ENCODE measurements around the gene BBOX1. TPM values are rescaled to one million over a fixed set of nuclear protein-coding genes. Genes with fewer than 3 reads are reported as not detected.

BBOX1 gene
- total RNA-seq, 1 experiment from 2014 or later, result not detected

DNA sequence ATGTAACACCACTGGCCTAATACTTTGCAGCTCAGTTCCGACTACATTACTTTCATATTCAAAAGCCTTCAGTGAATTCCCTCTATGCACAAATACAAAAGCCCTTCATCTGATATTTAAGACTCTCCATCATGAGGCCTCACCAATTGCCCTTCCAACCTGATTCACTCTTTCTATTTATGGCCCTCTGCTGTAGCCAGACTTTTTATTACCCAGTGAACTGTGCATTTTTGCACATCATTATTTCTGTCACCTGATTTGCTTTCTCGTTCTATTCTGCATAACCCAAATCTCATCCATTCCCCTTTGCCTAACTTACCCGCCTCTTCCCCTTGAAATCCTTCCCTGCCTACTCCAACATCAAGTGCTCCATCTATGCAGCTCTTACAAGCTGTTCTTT, 78.3 kb downstream of the BBOX1 start:
- ChIA-PET CTCF (interaction anchor here (0.6 kb wide), 1 partner anchor 310 kb away, joined by 3 read pairs; no protein-coding TSS in a partner anchor), POLR2A (no interaction called here)

DNA sequence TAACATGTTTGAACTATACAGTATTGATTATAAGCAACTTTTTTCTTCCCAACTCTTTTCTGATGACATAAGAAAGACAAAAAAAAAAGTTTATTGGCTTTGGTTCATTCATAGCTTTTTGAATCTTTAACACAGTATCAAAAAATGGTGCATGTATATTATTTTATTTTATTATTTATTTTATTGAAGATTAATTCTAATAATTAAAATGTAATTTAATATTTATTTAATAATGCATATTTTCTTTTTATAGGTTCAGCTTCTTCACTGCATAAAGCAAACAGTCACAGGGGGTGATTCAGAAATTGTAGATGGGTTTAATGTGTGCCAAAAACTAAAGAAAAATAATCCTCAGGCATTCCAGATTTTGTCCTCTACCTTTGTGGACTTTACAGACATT, 78.8 kb downstream of the BBOX1 start:
- no peak for ATAC-seq
- no peak for DNase-seq (ENCODE audit: low read depth, low spot score)
- no TSS peak for BruUV-seq (replicated peaks)
- H3K4me1 ChIP-seq (ENCODE audit: control insufficient read depth, insufficient read depth, low read length), result no peaks in the 10 kb centered on the region
- in situ Hi-C loops (cut with HindIII; ENCODE audit: low pct_unique_long_range_greater_than_20kb, low sequenced_read_pairs) (no loop called here), intact Hi-C loops (cut with micrococcal nuclease; ENCODE audit: unreplicated experiment) (no loop called here)
- H3K9me3 ChIP-seq (ENCODE audit: control insufficient read depth, insufficient read depth, low read depth, low read length), result no peaks in the 10 kb centered on the region
- POLR2A ChIA-PET, result no interaction called here
- H3K27me3 ChIP-seq (ENCODE audit: control insufficient read depth, insufficient read depth, low read length), result no peaks in the 10 kb centered on the region
- H3K4me3 ChIP-seq (ENCODE audit: low read depth in 2 of 2, low read length in 2 of 2), result no peak overlapping the region
- no peak for TF ChIP-seq SIN3A (IDR thresholded peaks at IDR 0.05; ENCODE audit: borderline replicate concordance, insufficient read depth, low read depth, low read length)
- no peak for TF ChIP-seq POLR2AphosphoS5 (IDR thresholded peaks at IDR 0.05; ENCODE audit: low read depth, low read length)
- TF ChIP-seq REST (IDR thresholded peaks at IDR 0.05; ENCODE audit: insufficient read depth in 1 of 2, low read depth in 2 of 2, low read length in 1 of 2), result no peak
- no peak for TF ChIP-seq TCF7L2 (IDR thresholded peaks at IDR 0.05; ENCODE audit: low read depth, low read length)
- TF ChIP-seq CTCF (IDR thresholded peaks at IDR 0.05), result no peak
- CTCF ChIA-PET, result no interaction called here
- H3K36me3 ChIP-seq (ENCODE audit: control insufficient read depth, insufficient read depth, low read length), result no peaks in the 10 kb centered on the region
- no peak overlapping the region for H3K27ac ChIP-seq (ENCODE audit: low read length)

More for the DNA sequence above, 78.3 kb downstream of the BBOX1 start:
- Histone ChIP-seq H3K27me3 (ENCODE audit: control insufficient read depth, insufficient read depth, low read length) (no peaks in the 10 kb centered on the region), H3K9me3 (ENCODE audit: control insufficient read depth, insufficient read depth, low read depth, low read length) (no peaks in the 10 kb centered on the region), H3K4me3 (ENCODE audit: low read depth in 2 of 2, low read length in 2 of 2) (no peak overlapping the region), H3K36me3 (ENCODE audit: control insufficient read depth, insufficient read depth, low read length) (no peaks in the 10 kb centered on the region), H3K27ac (ENCODE audit: low read length) (no peak overlapping the region), H3K4me1 (ENCODE audit: control insufficient read depth, insufficient read depth, low read length) (no peaks in the 10 kb centered on the region)
- BruUV-seq (replicated peaks), result no TSS peak
- no peak for ATAC-seq
- intact Hi-C loops (cut with micrococcal nuclease; ENCODE audit: unreplicated experiment), result no loop called here
- in situ Hi-C loops (cut with HindIII; ENCODE audit: low pct_unique_long_range_greater_than_20kb, low sequenced_read_pairs), result no loop called here
- DNase-seq (ENCODE audit: low read depth, low spot score), result no peak
- TF ChIP-seq POLR2AphosphoS5 (IDR thresholded peaks at IDR 0.05; ENCODE audit: low read depth, low read length) (no peak), TCF7L2 (IDR thresholded peaks at IDR 0.05; ENCODE audit: low read depth, low read length) (no peak), SIN3A (IDR thresholded peaks at IDR 0.05; ENCODE audit: borderline replicate concordance, insufficient read depth, low read depth, low read length) (no peak), REST (IDR thresholded peaks at IDR 0.05; ENCODE audit: insufficient read depth in 1 of 2, low read depth in 2 of 2, low read length in 1 of 2) (no peak), CTCF (IDR thresholded peaks at IDR 0.05) (no peak)
